Progenitor cell of endocrine pancreas (in vitro differentiated cells): ENCODE measurements around the gene BICC1. TPM values are rescaled to one million over a fixed set of nuclear protein-coding genes. Genes with fewer than 3 reads are reported as not detected.

Experiments
- DNase-seq: peaks from one replicate; pipeline ENCODE4 v3.0.0; 2021; ENCODE audit warnings: low spot score; ENCODE audit not compliant: unreplicated experiment
- H3K27ac Mint-ChIP-seq: 2 replicates; pipeline ENCODE4 v1.8.0; 2021; ENCODE audit warnings: mild to moderate bottlenecking, moderate library complexity, mixed read lengths
- H3K27me3 Mint-ChIP-seq: 2 replicates; pipeline ENCODE4 v1.8.0; 2021; ENCODE audit warnings: mixed read lengths
- H3K36me3 Mint-ChIP-seq: 2 replicates; pipeline ENCODE4 v1.8.0; 2022; ENCODE audit warnings: mixed read lengths; ENCODE audit not compliant: insufficient read depth
- H3K4me1 Mint-ChIP-seq: 2 replicates; pipeline ENCODE4 v1.8.0; 2021; ENCODE audit warnings: low read depth, mixed read lengths
- H3K4me3 Mint-ChIP-seq: 2 replicates; pipeline ENCODE4 v1.8.0; 2021; ENCODE audit warnings: low read depth, mild to moderate bottlenecking, moderate library complexity, mixed read lengths
- H3K9me3 Mint-ChIP-seq: 2 replicates; pipeline ENCODE4 v1.8.0; 2021; ENCODE audit warnings: low read depth, mixed read lengths
- CTCF ChIP-seq: fragments of 200-600 bp; sonication (generic); IDR thresholded peaks from one replicate; pipeline ENCODE4 v1.5.0; 2021; ENCODE audit warnings: antibody characterized with exemption, mild to moderate bottlenecking; ENCODE audit not compliant: unreplicated experiment
- total RNA-seq: library from RNA; stranded (reverse); gene quantifications from 2 replicates; pipeline ENCODE4 v1.2.1, GENCODE V29; 2021

BICC1 gene
- total RNA-seq, 1 donor from 2014 or later = 4.9 TPM

- DNase-seq = no peak
- TF ChIP-seq CTCF = no peak
- Mint-ChIP-seq H3K27ac (no peak overlapping the region), H3K27me3 (no peaks in the 10 kb centered on the region), H3K4me1 (peaks cover 16% of the 10 kb centered on the region), H3K9me3 (no peaks in the 10 kb centered on the region), H3K4me3 (no peak overlapping the region), H3K36me3 (no peaks in the 10 kb centered on the region)
These were observed 307.7 kb downstream of the BICC1 start for GRCh38 chr10:58820386-58820785.

- H3K9me3 Mint-ChIP-seq = no peaks in the 10 kb centered on the region
- H3K27ac Mint-ChIP-seq = no peak overlapping the region
These were observed 308.4 kb downstream of the BICC1 start for GRCh38 chr10:58820861-58821751.

GRCh38 chr10:58821752-58822056 is 309.0 kb downstream of the BICC1 start:
- Mint-ChIP-seq H3K36me3 (no peaks in the 10 kb centered on the region), H3K27me3 (no peaks in the 10 kb centered on the region), H3K4me1 (peaks cover 21% of the 10 kb centered on the region), H3K4me3 (no peak overlapping the region), H3K9me3 (no peaks in the 10 kb centered on the region), H3K27ac (no peak overlapping the region)
- no peak for TF ChIP-seq CTCF
- DNase-seq = no peak

More at GRCh38 chr10:58820861-58821751, 308.4 kb downstream of the BICC1 start:
- H3K4me3 Mint-ChIP-seq = no peak overlapping the region
- no peaks in the 10 kb centered on the region for H3K27me3 Mint-ChIP-seq
- no peak for DNase-seq
- peaks cover 21% of the 10 kb centered on the region for H3K4me1 Mint-ChIP-seq
- H3K36me3 Mint-ChIP-seq = no peaks in the 10 kb centered on the region
- no peak for TF ChIP-seq CTCF

GRCh38 chr10:58823983-58824382 is 311.3 kb downstream of the BICC1 start:
- Mint-ChIP-seq H3K27ac (no peak overlapping the region), H3K4me3 (no peak overlapping the region), H3K36me3 (no peaks in the 10 kb centered on the region), H3K9me3 (no peaks in the 10 kb centered on the region), H3K27me3 (no peaks in the 10 kb centered on the region), H3K4me1 (peaks cover 8% of the 10 kb centered on the region)
- no peak for TF ChIP-seq CTCF
- DNase-seq = no peak

- Mint-ChIP-seq H3K36me3 (no peaks in the 10 kb centered on the region), H3K27ac (no peak overlapping the region), H3K9me3 (no peaks in the 10 kb centered on the region), H3K27me3 (no peaks in the 10 kb centered on the region), H3K4me3 (no peak overlapping the region), H3K4me1 (peaks cover 8% of the 10 kb centered on the region)
- no peak for DNase-seq
- no peak for TF ChIP-seq CTCF
These were observed 311.7 kb downstream of the BICC1 start for GRCh38 chr10:58824396-58824795.
